Naive thymus-derived CD8-positive, alpha-beta T cell (primary cell): ENCODE data around the gene ULBP2. TPM values are rescaled to one million over a fixed set of nuclear protein-coding genes. Genes with fewer than 3 reads are reported as not detected.
A peak's percentile ranks its signal among the peaks of the same experiment; 100 is the strongest.
"Not testable (repeated sequence)": the region's sequence is repeated elsewhere in the genome, so short reads cannot be mapped to it uniquely, and the experiment has no call there.

Source experiments
- ATAC-seq, 2 donors: fragments of 150-1000 bp; cut with Tn5 transposase in 1 of 2; sonication (Bioruptor Pico), chemical (Tn5 transposase) in 1 of 2; 1 replicate in 1 of 2; 2 replicates in 1 of 2; pipeline ENCODE4 v1.10.0; 2021; ENCODE audit warnings: mild to moderate bottlenecking in 2 of 2, moderate library complexity in 2 of 2
- POLR2A ChIA-PET: fragments of 350-600 bp; sonication (Branson Sonifier 250); formaldehyde crosslinking; loops from one replicate; lab custom pipeline; 2021; ENCODE audit warnings: antibody characterized with exemption; lab: Charles Lee
- DNase-seq, 10 donors: peaks; one replicate each; pipeline versions ENCODE4 v3.0.0 to v3.0.0-alpha.2; 2020 to 2022
- H3K27ac Mint-ChIP-seq, 10 donors: one replicate each; pipeline ENCODE4 v1.8.0; 2020 to 2022; ENCODE audit warnings: mild to moderate bottlenecking in 10 of 10, mixed read lengths in 10 of 10, moderate library complexity in 4 of 10, inconsistent platforms in 1 of 10
- H3K27me3 Mint-ChIP-seq, 5 donors: one replicate each; pipeline ENCODE4 v1.8.0; 2021 to 2022; ENCODE audit warnings: mixed read lengths in 5 of 5
- H3K36me3 Mint-ChIP-seq, 3 donors: one replicate each; pipeline ENCODE4 v1.8.0; 2020 to 2022; ENCODE audit warnings: mixed read lengths in 3 of 3, mild to moderate bottlenecking in 2 of 3, inconsistent platforms in 1 of 3
- H3K4me1 Mint-ChIP-seq, 4 donors: one replicate each; pipeline ENCODE4 v1.8.0; 2021 to 2022; ENCODE audit warnings: mixed read lengths in 4 of 4
- H3K4me3 Mint-ChIP-seq, 10 donors: one replicate each; pipeline ENCODE4 v1.8.0; 2020 to 2022; ENCODE audit warnings: mild to moderate bottlenecking in 10 of 10, mixed read lengths in 10 of 10, moderate library complexity in 6 of 10, inconsistent platforms in 1 of 10
- H3K9me3 Mint-ChIP-seq, 9 donors: one replicate each; pipeline ENCODE4 v1.8.0; 2020 to 2022; ENCODE audit warnings: mixed read lengths in 9 of 9, mild to moderate bottlenecking in 3 of 9, inconsistent platforms in 1 of 9, moderate library complexity in 1 of 9
- polyA plus RNA-seq, 3 donors: library from polyadenylated mRNA; unstranded; fragments of 300-500 nt; fragmentation: Illumina TruSeq; gene quantifications; one replicate each; pipeline ENCODE4 v1.2.3, GENCODE V29; 2021
- total RNA-seq, 8 experiments: library from RNA in 2 of 8; stranded (reverse) in 2 of 8; gene quantifications; one replicate each; pipeline ENCODE4 v1.2.3 and lab custom pipeline; 2021 to 2026

Gene ULBP2
- total and polyA plus RNA-seq, 5 experiments from 2014 or later: 0.37 to 0.41 TPM; not detected in 3

DNA sequence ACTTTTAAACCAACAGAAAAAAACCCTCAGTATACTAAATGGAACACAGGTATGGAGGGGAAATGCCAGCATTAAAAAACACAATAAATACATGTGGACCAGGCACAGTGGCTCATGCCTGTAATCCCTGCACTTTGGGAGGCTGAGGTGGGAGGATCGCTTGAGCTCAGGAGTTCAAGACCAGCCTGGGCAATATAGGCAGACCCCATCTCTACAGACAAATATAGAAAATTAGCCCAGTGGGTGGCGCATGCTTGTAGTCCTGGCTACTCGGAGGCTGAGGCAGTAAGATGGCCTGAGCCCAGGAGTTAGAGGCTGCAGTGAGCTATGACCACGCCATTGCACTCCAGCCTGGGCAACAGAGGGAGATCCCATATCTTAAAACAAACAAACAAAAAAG, 18.0 kb downstream of the ULBP2 start:
- H3K36me3 Mint-ChIP-seq, DNase-seq, ATAC-seq, H3K4me3 Mint-ChIP-seq, POLR2A ChIA-PET, H3K27ac Mint-ChIP-seq, H3K9me3 Mint-ChIP-seq: not testable (repeated sequence)
- peaks cover 20 to 27% (median 23%) of the 10 kb centered on the region in 4 donors for H3K4me1 Mint-ChIP-seq
- peaks cover 52 to 90% (median 73%) of the 10 kb centered on the region in 5 donors for H3K27me3 Mint-ChIP-seq

DNA sequence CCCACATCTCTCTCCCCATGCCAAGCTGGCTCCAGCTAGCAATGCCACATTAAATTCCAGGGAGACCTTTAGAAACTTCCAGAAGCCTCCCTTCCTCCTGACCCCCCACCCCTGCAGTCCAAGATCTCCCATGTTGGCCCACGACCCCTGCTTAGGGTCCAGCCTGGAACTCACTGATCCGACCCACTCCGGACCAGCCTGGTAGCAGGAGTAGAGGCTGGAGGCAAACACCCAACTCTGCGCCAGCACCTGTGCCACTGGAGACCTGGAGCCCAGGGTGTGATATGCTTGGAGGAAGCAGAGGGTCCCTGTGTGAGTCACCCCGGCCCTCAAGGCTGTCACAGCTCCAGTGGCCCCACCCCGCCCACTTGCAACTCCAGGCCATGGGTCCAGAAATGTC, 18.7 kb downstream of the ULBP2 start:
- H3K4me3 Mint-ChIP-seq: no peak overlapping the region
- peaks cover 50 to 90% (median 72%) of the 10 kb centered on the region in 5 donors for H3K27me3 Mint-ChIP-seq
- POLR2A ChIA-PET: no interaction called here
- ATAC-seq (no peak), DNase-seq (no peak)
- H3K9me3 Mint-ChIP-seq: no peaks in the 10 kb centered on the region
- peak overlapping the region in 1 of 10 donors; percentile 37 for H3K27ac Mint-ChIP-seq
- H3K4me1 Mint-ChIP-seq: peaks cover 21 to 27% (median 25%) of the 10 kb centered on the region in 4 donors
- peaks cover 0 to 6% (median 0%) of the 10 kb centered on the region in 3 donors for H3K36me3 Mint-ChIP-seq

DNA sequence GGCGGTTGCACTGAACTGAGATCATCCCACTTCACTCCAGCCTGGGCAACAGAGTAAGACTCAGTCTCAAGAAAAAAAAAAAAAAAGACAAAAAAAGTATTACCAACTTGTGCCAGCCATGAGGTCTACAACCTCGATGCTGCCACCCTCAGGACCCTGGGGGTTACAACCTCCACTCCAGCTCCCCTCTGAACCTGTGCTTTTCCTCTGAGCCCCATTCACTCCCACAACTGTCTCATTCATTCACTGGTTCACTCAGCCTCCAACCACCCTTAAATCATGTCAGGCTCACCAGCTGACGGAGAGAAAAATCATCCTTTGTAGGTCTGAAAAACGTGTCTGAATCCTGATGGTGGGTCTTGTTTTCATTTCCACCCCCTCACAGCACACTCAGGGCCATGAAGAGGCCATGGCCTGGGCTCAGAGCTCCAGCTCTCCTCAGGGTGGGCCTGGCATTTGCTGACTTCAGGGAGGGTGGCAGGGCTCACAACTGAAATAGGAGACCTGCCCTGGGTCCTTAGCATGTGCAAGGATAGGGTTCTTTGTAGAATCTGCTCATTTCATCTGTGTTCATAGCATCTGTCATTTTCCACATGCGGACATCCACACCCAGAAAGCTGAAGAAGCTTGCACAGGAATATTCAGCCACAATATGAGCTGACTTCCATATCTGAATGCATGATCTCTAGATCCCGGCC, 20.1 kb downstream of the ULBP2 start:
- no peaks in the 10 kb centered on the region for H3K9me3 Mint-ChIP-seq
- POLR2A ChIA-PET: interaction anchor here (1.1 to 1.5 kb wide), 2 partner anchors 27 to 45 kb away, joined by 3 to 4 read pairs; no protein-coding TSS in a partner anchor
- H3K4me1 Mint-ChIP-seq: peaks cover 19 to 32% (median 29%) of the 10 kb centered on the region in 4 donors
- peak overlapping the region in 2 of 10 donors; percentile 1 to 48 for H3K4me3 Mint-ChIP-seq
- DNase-seq: peak in 6 of 10 donors; percentile 35 to 51 (median 46)
- H3K27ac Mint-ChIP-seq: no peak overlapping the region
- peaks cover 48 to 89% (median 68%) of the 10 kb centered on the region in 5 donors for H3K27me3 Mint-ChIP-seq
- ATAC-seq: peak; percentile 24 to 47
- H3K36me3 Mint-ChIP-seq: peaks cover 0 to 6% (median 0%) of the 10 kb centered on the region in 3 donors

DNA sequence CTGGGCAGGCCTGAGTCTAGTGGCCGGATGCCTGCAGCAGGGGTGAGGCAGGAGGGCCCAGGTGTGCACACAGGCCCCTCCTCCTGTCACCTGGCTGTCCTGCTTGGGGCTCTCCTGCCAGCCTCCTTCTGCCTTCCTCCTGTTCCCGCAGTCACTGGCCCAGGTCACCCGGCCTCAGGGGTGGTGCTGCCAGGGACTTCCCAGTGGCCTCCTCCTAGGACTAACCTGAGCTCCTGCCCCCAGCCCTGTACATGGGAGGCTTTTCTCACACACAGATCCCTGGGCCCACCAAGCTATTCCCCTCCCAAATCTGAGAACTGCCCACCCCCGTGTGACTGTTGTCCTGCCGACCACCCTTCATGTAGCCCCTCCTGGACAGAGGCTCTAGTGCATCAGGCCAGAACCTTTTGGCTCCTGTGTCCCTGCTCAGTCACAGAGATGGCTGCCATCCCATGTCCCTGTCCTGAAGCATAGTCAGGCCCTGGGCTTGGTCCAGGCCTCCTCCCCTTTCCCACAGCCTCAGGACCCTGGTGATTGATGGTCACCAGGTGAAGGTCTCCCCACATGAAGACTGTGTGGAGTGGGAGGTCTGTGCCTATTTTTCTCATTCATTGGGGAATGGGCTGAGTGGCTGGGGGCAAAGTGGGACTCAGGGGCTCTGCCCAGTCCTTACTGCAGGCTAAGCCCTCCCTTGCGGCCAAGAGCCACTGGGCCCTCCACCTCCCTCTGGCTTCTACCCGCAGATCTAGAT, 20.8 kb downstream of the ULBP2 start:
- Mint-ChIP-seq H3K4me1 (peaks cover 19 to 32% (median 29%) of the 10 kb centered on the region in 4 donors), H3K9me3 (no peaks in the 10 kb centered on the region), H3K27me3 (peaks cover 50 to 96% (median 75%) of the 10 kb centered on the region in 5 donors), H3K36me3 (peaks cover 0 to 6% (median 0%) of the 10 kb centered on the region in 3 donors), H3K27ac (peak overlapping the region in 4 of 10 donors; percentile 19 to 64 (median 38)), H3K4me3 (peak overlapping the region; percentile 83 to 97 (median 94))
- ATAC-seq (no peak), DNase-seq (no peak)
- POLR2A ChIA-PET: interaction anchor here (1.1 to 1.5 kb wide), 2 partner anchors 27 to 45 kb away, joined by 3 to 4 read pairs; no protein-coding TSS in a partner anchor

DNA sequence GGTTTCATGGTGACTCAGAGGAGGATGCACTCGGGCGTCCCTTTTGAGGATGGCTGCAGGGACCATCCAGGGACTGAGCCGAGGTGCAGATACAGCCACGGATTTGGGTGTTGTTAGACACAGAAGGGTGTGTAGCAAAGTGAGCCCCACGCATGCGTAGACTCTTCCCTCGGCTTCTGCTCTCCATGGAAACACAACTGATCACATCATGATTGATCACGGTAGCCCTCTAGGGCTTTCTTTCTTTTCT, 21.3 kb downstream of the ULBP2 start:
- H3K4me3 Mint-ChIP-seq: peak overlapping the region; percentile 83 to 97 (median 94)
- peak overlapping the region in 6 of 10 donors; percentile 23 to 92 (median 60) for H3K27ac Mint-ChIP-seq
- H3K9me3 Mint-ChIP-seq: no peaks in the 10 kb centered on the region
- peaks cover 52 to 96% (median 74%) of the 10 kb centered on the region in 5 donors for H3K27me3 Mint-ChIP-seq
- ATAC-seq (peak; percentile 13 to 16), DNase-seq (no peak)
- H3K4me1 Mint-ChIP-seq: peaks cover 19 to 32% (median 29%) of the 10 kb centered on the region in 4 donors
- POLR2A ChIA-PET: no interaction called here
- H3K36me3 Mint-ChIP-seq: peaks cover 0 to 6% (median 0%) of the 10 kb centered on the region in 3 donors

DNA sequence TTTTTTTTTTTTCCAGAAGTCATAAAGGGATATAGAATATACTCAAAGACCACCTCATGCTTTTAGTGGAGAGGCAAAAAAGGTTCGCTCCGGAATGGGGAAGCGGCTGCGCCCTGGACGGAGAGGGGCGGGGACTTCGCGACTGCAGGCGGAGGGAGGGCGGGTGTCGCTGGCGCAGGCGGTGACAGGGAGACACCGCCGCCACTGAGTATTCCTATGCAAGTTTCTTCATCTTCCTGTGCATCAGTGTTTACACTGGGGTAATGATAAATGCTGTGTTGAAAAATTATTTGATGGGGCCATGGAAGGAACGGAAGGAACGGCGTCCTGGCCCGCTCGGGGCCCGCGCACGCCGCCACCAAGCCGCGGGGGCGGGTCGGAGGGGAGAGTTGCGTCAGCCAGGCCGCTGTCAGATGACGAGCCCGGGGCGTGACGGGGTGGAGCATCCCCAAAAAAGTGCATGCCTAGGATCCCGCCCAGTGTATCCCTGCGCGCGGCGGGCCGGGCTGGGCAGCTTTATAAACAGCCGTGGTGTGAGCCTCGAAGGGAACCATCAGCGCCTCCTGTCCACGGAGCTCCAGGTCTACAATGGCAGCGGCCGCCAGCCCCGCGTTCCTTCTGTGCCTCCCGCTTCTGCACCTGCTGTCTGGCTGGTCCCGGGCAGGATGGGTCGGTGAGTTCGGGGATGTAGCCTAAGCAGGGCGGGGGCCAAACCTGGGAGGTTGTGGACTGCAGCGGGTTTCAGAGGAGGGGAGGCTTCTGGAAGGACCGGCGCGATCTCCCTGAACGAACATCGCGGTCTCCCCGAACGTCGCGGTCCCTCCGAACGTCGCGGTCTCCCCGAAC, 21.9 kb downstream of the ULBP2 start, which contains the start of gene ULBP1:
Gene ULBP1 (plus strand): TSS at position 482 of the 846 bp plus-strand sequence. CDS start 107 bp downstream, at position 589.
- POLR2A ChIA-PET: no interaction called here
- H3K4me3 Mint-ChIP-seq: peak within 1 kb of the TSS; percentile 83 to 97 (median 94)
- peaks cover 0 to 6% (median 0%) of the 10 kb centered on the region in 3 donors for H3K36me3 Mint-ChIP-seq
- H3K4me1 Mint-ChIP-seq: peaks cover 19 to 32% (median 29%) of the 10 kb centered on the region in 4 donors
- peak; percentile 39 to 82 (median 64) for DNase-seq
- peak within 1 kb of the TSS in 9 of 10 donors; percentile 23 to 92 (median 77) for H3K27ac Mint-ChIP-seq
- no peaks in the 10 kb centered on the region for H3K9me3 Mint-ChIP-seq
- peak; percentile 65 to 69 for ATAC-seq
- H3K27me3 Mint-ChIP-seq: peaks cover 55 to 96% (median 76%) of the 10 kb centered on the region in 5 donors

DNA sequence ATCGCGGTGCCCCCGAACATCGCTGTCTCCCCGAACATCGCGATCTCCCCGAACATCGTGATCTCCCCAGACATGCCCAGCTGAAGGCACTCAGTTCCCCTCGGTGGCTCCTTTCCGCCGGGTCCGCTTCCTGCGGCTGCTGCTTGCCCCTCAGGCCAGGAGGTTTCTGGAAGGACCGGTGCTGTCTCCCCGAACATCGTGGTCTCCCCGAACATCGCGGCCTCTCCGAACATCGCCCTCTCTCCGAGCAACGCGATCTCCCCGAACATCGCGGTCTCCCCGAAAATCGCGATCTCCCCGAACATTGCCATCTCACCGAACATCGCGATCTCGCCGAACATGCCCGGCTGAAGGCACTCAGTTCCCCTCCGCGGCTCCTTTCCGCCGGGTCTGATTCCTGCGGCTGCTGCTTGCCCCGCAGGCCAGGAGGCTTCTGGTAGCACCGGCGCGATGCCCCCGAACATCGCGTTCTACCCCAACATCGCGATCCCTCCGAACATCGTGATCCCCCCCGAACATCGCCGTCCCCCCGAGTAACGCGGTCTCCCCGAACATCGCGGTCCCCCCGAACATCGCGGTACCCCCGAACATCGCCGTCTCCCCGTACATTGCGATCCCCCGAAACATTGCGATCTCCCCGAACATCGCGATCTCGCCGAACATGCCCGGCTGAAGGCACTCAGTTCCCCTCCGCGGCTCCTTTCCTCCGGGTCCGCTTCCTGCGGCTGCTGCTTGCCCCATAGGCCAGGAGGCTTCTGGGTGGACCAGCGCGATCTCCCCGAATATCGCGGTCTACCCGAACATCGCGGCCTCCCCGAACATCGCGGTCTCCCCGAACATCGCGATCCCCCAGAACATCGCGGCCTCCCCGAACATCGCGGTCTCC, 22.7 kb downstream of the ULBP2 start:
- DNase-seq (peak in 2 of 10 donors; percentile 32 to 49), ATAC-seq (peak in 1 of 2 donors; percentile 5)
- Mint-ChIP-seq H3K9me3 (no peaks in the 10 kb centered on the region), H3K27me3 (peaks cover 55 to 96% (median 76%) of the 10 kb centered on the region in 5 donors), H3K4me1 (peaks cover 19 to 32% (median 29%) of the 10 kb centered on the region in 4 donors), H3K36me3 (peaks cover 0 to 6% (median under 1%) of the 10 kb centered on the region in 3 donors), H3K4me3 (peak overlapping the region; percentile 83 to 97 (median 94)), H3K27ac (peak overlapping the region in 8 of 10 donors; percentile 40 to 92 (median 86))
- POLR2A ChIA-PET: no interaction called here

DNA sequence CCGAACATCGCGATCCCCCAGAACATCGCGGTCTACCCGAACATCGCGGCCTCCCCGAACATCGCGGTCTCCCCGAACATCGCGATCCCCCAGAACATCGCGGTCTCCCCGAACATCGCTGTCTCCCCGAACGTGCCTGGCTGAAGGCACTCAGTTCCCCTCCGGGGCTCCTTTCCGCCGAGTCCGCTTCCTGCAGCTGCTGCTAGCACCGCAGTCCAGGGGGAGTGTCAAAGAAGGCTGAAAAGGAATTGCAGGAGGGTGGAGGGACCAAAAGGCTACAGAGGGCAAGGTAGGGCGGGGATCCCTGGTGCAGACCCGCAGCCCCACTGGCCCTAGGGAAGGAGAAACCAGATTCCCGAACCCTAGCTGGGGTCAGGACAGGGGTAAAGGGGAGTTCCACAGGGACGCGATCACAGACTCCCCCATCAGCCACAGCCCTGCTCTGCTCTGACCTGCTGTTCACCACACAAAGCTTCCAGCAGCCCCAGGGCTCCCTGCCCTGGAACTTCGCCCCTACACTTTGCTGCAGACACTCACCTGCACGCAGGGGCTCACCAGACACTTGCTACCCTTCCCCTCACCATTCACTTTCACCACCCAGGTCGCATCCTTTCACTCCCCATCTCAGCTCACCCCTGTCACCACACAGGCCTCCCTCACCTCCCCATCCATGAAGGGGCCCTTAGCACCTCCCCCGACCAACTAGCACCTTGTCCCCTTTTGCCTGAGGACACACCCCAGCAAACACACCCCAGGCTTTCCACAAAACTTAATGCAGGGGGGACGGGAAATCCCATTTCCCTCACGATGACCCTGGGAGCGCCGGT, 23.6 kb downstream of the ULBP2 start:
- peak overlapping the region in 6 of 10 donors; percentile 19 to 92 (median 86) for H3K27ac Mint-ChIP-seq
- peak in 6 of 10 donors; percentile 18 to 68 (median 40) for DNase-seq
- peaks cover 19 to 32% (median 29%) of the 10 kb centered on the region in 4 donors for H3K4me1 Mint-ChIP-seq
- H3K9me3 Mint-ChIP-seq: no peaks in the 10 kb centered on the region
- H3K36me3 Mint-ChIP-seq: peaks cover 0 to 6% (median 2%) of the 10 kb centered on the region in 3 donors
- H3K4me3 Mint-ChIP-seq: peak overlapping the region; percentile 83 to 97 (median 94)
- ATAC-seq: peak; percentile 22 to 26
- H3K27me3 Mint-ChIP-seq: peaks cover 60 to 96% (median 78%) of the 10 kb centered on the region in 5 donors
- POLR2A ChIA-PET: no interaction called here

DNA sequence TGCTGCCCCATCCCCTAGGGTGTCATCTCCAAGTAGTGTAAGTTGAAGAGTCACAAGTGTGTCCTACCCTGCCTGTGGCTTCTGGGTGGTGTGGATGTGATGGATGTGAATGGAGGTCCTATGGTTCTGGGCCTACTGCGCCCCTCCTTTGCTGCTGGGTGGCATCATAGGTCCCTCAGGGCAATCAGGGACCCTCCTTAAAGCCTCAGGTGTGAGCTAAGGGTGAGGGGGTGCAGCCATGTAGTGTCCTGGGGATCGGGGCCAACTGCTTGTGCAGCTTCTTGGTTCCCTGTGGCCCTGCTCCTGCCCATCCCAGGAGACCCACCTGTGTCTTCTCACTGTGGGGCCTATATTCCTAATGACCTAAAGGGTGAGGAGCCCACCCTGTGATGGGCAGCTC, 24.5 kb downstream of the ULBP2 start:
- POLR2A ChIA-PET, ATAC-seq, H3K9me3 Mint-ChIP-seq, DNase-seq, H3K36me3 Mint-ChIP-seq: not testable (repeated sequence)
- peak overlapping the region in 1 of 10 donors; percentile 65 for H3K27ac Mint-ChIP-seq
- peak overlapping the region in 8 of 10 donors; percentile 22 to 97 (median 93) for H3K4me3 Mint-ChIP-seq
- H3K27me3 Mint-ChIP-seq: peaks cover 58 to 96% (median 77%) of the 10 kb centered on the region in 5 donors
- peaks cover 19 to 32% (median 29%) of the 10 kb centered on the region in 4 donors for H3K4me1 Mint-ChIP-seq

DNA sequence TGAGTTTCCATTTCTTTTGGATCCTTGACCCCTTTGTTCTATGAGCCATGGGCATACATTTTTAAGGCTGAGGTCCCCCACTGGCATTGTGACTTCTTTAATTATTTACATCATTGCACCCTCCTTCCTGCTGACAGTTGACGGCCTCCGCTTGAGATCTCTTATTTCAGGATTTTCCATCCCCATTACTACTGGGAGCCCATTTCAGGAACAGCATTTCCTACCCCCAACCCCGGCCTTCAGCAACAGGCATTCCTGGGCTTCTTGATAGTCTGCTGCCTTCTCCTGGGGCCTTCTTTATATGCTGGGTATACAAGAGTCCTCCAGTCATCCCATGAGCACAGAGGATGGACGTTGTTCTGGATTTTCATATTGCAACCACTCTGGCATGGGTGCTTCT, 25.8 kb downstream of the ULBP2 start:
- H3K4me1 Mint-ChIP-seq: peaks cover 19 to 32% (median 28%) of the 10 kb centered on the region in 4 donors
- ATAC-seq (no peak), DNase-seq (no peak)
- no peak overlapping the region for H3K27ac Mint-ChIP-seq
- H3K9me3 Mint-ChIP-seq: no peaks in the 10 kb centered on the region
- POLR2A ChIA-PET: no interaction called here
- peaks cover 51 to 87% (median 75%) of the 10 kb centered on the region in 5 donors for H3K27me3 Mint-ChIP-seq
- H3K36me3 Mint-ChIP-seq: peaks cover 0 to 6% (median 2%) of the 10 kb centered on the region in 3 donors
- no peak overlapping the region for H3K4me3 Mint-ChIP-seq
